Prostate gland (tissue), 2 donors: ENCODE measurements around the gene RTN4R.

Experiments used
- POLR2A ChIP-seq: fragments of 450-650 bp; IDR thresholded peaks from one replicate; pipeline ENCODE4 v1.6.1; 2016; ENCODE audit warnings: antibody characterized with exemption, mild to moderate bottlenecking
- POLR2AphosphoS5 ChIP-seq: sonication (generic); formaldehyde crosslinking; IDR thresholded peaks from one replicate; pipeline ENCODE4 v1.6.1; 2017; ENCODE audit warnings: antibody characterized with exemption
- TF ChIP-seq, protein P1 (sequence below), 4 experiments: fragments of 200-600 bp in 2 of 4; fragments of 450-650 bp in 2 of 4; sonication (generic) in 2 of 4; IDR thresholded peaks; 1 replicate in 3 of 4; 2 replicates in 1 of 4; pipeline ENCODE4 v1.5.1; 2016 to 2019; ENCODE audit warnings: antibody characterized with exemption in 4 of 4, mild to moderate bottlenecking in 2 of 4, moderate library complexity in 2 of 4

GRCh38 chr22:20210473-20211059 is 57.6 kb downstream of the RTN4R start:
- TF ChIP-seq POLR2A (no peak), POLR2AphosphoS5 (no peak)
- TF ChIP-seq, protein P1, sequence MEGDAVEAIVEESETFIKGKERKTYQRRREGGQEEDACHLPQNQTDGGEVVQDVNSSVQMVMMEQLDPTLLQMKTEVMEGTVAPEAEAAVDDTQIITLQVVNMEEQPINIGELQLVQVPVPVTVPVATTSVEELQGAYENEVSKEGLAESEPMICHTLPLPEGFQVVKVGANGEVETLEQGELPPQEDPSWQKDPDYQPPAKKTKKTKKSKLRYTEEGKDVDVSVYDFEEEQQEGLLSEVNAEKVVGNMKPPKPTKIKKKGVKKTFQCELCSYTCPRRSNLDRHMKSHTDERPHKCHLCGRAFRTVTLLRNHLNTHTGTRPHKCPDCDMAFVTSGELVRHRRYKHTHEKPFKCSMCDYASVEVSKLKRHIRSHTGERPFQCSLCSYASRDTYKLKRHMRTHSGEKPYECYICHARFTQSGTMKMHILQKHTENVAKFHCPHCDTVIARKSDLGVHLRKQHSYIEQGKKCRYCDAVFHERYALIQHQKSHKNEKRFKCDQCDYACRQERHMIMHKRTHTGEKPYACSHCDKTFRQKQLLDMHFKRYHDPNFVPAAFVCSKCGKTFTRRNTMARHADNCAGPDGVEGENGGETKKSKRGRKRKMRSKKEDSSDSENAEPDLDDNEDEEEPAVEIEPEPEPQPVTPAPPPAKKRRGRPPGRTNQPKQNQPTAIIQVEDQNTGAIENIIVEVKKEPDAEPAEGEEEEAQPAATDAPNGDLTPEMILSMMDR (IDR thresholded peaks at IDR 0.05) = no peak
